WTC11 (cell line): ENCODE measurements around the gene VAV2. TPM values are rescaled to one million over a fixed set of nuclear protein-coding genes. Genes with fewer than 3 reads are reported as not detected.

Experiments used
- ATAC-seq: fragments of 200-7000 bp; cut with Tn5 transposase; 2 replicates; pipeline ENCODE4 v1.10.0; 2021; ENCODE audit warnings: mild to moderate bottlenecking, moderate library complexity
- CTCF ChIA-PET: fragments of 300-600 bp; sonication (Branson Sonifier 250); formaldehyde crosslinking; loops from one replicate; lab custom pipeline; 2021; ENCODE audit warnings: antibody characterized with exemption; lab: Charles Lee
- POLR2A ChIA-PET: fragments of 350-600 bp; sonication (Branson Sonifier 250); formaldehyde crosslinking; loops from one replicate; lab custom pipeline; 2021; ENCODE audit warnings: antibody characterized with exemption; lab: Charles Lee
- DNase-seq: peaks from one replicate; pipeline ENCODE4 v3.0.0; 2021; ENCODE audit warnings: low spot score
- H3K27ac Mint-ChIP-seq: 2 replicates; pipeline ENCODE4 v1.8.0; 2021; ENCODE audit warnings: mixed read lengths
- H3K27me3 Mint-ChIP-seq: 2 replicates; pipeline ENCODE4 v1.8.0; 2021; ENCODE audit warnings: low read depth, mild to moderate bottlenecking, moderate library complexity, mixed read lengths
- H3K36me3 Mint-ChIP-seq: 2 replicates; pipeline ENCODE4 v1.8.0; 2021; ENCODE audit warnings: mixed read lengths
- H3K4me1 Mint-ChIP-seq: 2 replicates; pipeline ENCODE4 v1.8.0; 2022; ENCODE audit warnings: mixed read lengths
- H3K4me3 Mint-ChIP-seq: 2 replicates; pipeline ENCODE4 v1.8.0; 2021; ENCODE audit warnings: mild to moderate bottlenecking, moderate library complexity, mixed read lengths
- H3K9me3 Mint-ChIP-seq: 2 replicates; pipeline ENCODE4 v1.8.0; 2021; ENCODE audit warnings: mixed read lengths
- CTCF ChIP-seq: fragments of 200-600 bp; IDR thresholded peaks from 2 replicates; pipeline ENCODE4 v1.8.0; 2022; ENCODE audit warnings: antibody characterized with exemption
- E2F4 ChIP-seq: sonication (generic); formaldehyde crosslinking; IDR thresholded peaks from 2 replicates; pipeline ENCODE4 v1.8.1; 2022; ENCODE audit warnings: low read depth, mild to moderate bottlenecking, moderate library complexity, missing genetic modification reagents, borderline replicate concordance
- MLX ChIP-seq: sonication (generic); formaldehyde crosslinking; IDR thresholded peaks from 2 replicates; pipeline ENCODE4 v1.8.1; 2023; ENCODE audit warnings: mild to moderate bottlenecking, missing genetic modification reagents, moderate library complexity
- NFE2L1 ChIP-seq: sonication (generic); formaldehyde crosslinking; IDR thresholded peaks from 2 replicates; pipeline ENCODE4 v1.8.1; 2023; ENCODE audit warnings: missing genetic modification reagents
- PRDM15 ChIP-seq: sonication (generic); formaldehyde crosslinking; IDR thresholded peaks from 2 replicates; pipeline ENCODE4 v1.8.0; 2022; ENCODE audit warnings: missing genetic modification reagents
- SP1 ChIP-seq: sonication (generic); formaldehyde crosslinking; conservative IDR thresholded peaks from 2 replicates; pipeline ENCODE4 v1.8.1; 2022; ENCODE audit warnings: missing genetic modification reagents
- ZBTB21 ChIP-seq: sonication (generic); formaldehyde crosslinking; IDR thresholded peaks from 2 replicates; pipeline ENCODE4 v1.8.1; 2023; ENCODE audit warnings: mild to moderate bottlenecking, missing genetic modification reagents, borderline replicate concordance
- ZNF138 ChIP-seq: sonication (generic); formaldehyde crosslinking; conservative IDR thresholded peaks from 2 replicates; pipeline ENCODE4 v1.8.1; 2022; ENCODE audit warnings: mild to moderate bottlenecking, moderate library complexity, missing genetic modification reagents
- ZNF416 ChIP-seq: fragments of 250-450 bp; sonication (Bioruptor Pico); IDR thresholded peaks from 2 replicates; pipeline ENCODE4 v1.9.0; 2021; ENCODE audit warnings: mild to moderate bottlenecking, inconsistent platforms
- ZNF423 ChIP-seq: fragments of 250-450 bp; sonication (Bioruptor Pico); IDR thresholded peaks from 2 replicates; pipeline ENCODE4 v2.1.2; 2022; ENCODE audit warnings: mild to moderate bottlenecking, moderate library complexity
- ZNF671 ChIP-seq: fragments of 250-450 bp; sonication (Bioruptor Pico); IDR thresholded peaks from 2 replicates; pipeline ENCODE4 v1.8.0; 2021; ENCODE audit warnings: mild to moderate bottlenecking
- total RNA-seq: library from RNA; stranded (reverse); gene quantifications from 3 replicates; pipeline ENCODE4 v1.2.3, GENCODE V29; 2021

The VAV2 gene
- total RNA-seq, 1 experiment from 2014 or later = 39.7 TPM

GRCh38 chr9:133973111-133973790, 18.9 kb downstream of the VAV2 start (continued):
- TF ChIP-seq PRDM15 (CRISPR knock-in tag) (no peak), SP1 (no peak), ZNF416 (no peak), CTCF (no peak), ZNF671 (no peak), NFE2L1 (no peak)
- TF ChIP-seq, all 79 proteins: peak for 0

GRCh38 chr9:133971981-133972941, 19.9 kb downstream of the VAV2 start:
- POLR2A ChIA-PET = no interaction called here

More at GRCh38 chr9:133971981-133972941, 19.9 kb downstream of the VAV2 start:
- CTCF ChIA-PET = interaction anchor here (0.7 kb wide), 1 partner anchor 23 kb away, joined by 3 read pairs; no protein-coding TSS in a partner anchor
- Mint-ChIP-seq H3K36me3 (no peaks in the 10 kb centered on the region), H3K4me3 (no peak overlapping the region), H3K4me1 (peaks cover 39% of the 10 kb centered on the region), H3K27me3 (no peaks in the 10 kb centered on the region), H3K9me3 (no peaks in the 10 kb centered on the region), H3K27ac (peak overlapping the region; percentile 76; the same call in 1 of the 2 replicates)
- DNase-seq (no peak), ATAC-seq (no peak)
- no peak for TF ChIP-seq MLX
- TF ChIP-seq CTCF = no peak
- TF ChIP-seq ZNF423 (CRISPR knock-in tag) = no peak
- TF ChIP-seq E2F4 (CRISPR knock-in tag) = no peak
- TF ChIP-seq ZBTB21 (CRISPR knock-in tag) = no peak
- TF ChIP-seq ZNF138 = no peak
- no peak for TF ChIP-seq ZNF671
